Astrocyte of the cerebellum (primary cell): ENCODE data around the gene DCUN1D3.

Source experiments
- DNase-seq: peaks from one replicate; pipeline ENCODE4 v3.0.0-alpha.2; 2011; ENCODE audit warnings: low read depth
- H3K4me3 ChIP-seq: 2 replicates; pipeline ENCODE4 v1.5.1; 2011; ENCODE audit warnings: mild to moderate bottlenecking, low read depth, low read length, moderate library complexity
- in situ Hi-C: cut with HindIII; loops from 2 replicates; pipeline ENCODE4 v1.10.0; 2017; ENCODE audit warnings: low sequenced_read_pairs
- TF ChIP-seq, protein P1 (sequence below): IDR thresholded peaks from 2 replicates; pipeline ENCODE4 v1.5.1; 2012; ENCODE audit warnings: low read length, low read depth, moderate library complexity, mild to moderate bottlenecking; ENCODE audit errors: missing control alignments

DCUN1D3 gene

DNA sequence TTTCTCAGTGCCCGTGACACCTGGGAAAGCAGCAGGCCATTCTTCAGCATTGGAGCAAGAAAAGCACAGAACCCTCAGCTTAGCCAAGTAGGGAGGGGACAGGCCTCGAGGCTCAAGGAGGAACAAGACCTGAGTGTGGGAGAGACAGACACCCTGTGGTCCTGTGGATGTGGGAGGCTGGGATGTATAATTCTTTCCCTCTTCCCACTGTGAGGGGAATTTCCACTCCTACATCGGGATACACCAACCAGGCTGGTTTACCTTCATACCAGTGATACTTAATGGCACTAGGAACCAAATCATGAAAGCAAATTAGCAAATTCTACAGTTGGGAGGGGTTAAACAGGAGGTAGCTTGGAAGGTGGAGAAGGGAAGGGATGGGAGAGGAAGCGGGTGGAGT is 42.1 kb upstream of the DCUN1D3 start:
- H3K4me3 ChIP-seq, result no peak overlapping the region
- no peak for DNase-seq
- TF ChIP-seq, protein P1, sequence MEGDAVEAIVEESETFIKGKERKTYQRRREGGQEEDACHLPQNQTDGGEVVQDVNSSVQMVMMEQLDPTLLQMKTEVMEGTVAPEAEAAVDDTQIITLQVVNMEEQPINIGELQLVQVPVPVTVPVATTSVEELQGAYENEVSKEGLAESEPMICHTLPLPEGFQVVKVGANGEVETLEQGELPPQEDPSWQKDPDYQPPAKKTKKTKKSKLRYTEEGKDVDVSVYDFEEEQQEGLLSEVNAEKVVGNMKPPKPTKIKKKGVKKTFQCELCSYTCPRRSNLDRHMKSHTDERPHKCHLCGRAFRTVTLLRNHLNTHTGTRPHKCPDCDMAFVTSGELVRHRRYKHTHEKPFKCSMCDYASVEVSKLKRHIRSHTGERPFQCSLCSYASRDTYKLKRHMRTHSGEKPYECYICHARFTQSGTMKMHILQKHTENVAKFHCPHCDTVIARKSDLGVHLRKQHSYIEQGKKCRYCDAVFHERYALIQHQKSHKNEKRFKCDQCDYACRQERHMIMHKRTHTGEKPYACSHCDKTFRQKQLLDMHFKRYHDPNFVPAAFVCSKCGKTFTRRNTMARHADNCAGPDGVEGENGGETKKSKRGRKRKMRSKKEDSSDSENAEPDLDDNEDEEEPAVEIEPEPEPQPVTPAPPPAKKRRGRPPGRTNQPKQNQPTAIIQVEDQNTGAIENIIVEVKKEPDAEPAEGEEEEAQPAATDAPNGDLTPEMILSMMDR, result no peak
- in situ Hi-C loops, result no loop called here

DNA sequence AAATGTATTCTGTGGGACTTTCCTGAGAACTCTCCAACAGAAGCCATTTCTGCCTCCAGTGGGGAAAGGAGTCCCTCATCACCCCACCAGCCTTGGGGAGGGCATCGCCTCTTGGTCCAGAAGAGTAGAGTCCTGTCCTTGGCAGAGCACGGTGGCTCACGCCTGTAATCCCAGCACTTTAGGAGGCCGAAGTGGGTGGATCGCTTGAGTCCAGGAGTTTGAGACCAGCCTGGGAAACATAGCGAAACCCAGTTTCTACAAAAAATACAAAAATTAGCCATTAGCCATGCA is 41.4 kb upstream of the DCUN1D3 start:
- H3K4me3 ChIP-seq, result no peak overlapping the region
- DNase-seq, result no peak
- in situ Hi-C loops, result no loop called here
- TF ChIP-seq, protein P1, result no peak

DNA sequence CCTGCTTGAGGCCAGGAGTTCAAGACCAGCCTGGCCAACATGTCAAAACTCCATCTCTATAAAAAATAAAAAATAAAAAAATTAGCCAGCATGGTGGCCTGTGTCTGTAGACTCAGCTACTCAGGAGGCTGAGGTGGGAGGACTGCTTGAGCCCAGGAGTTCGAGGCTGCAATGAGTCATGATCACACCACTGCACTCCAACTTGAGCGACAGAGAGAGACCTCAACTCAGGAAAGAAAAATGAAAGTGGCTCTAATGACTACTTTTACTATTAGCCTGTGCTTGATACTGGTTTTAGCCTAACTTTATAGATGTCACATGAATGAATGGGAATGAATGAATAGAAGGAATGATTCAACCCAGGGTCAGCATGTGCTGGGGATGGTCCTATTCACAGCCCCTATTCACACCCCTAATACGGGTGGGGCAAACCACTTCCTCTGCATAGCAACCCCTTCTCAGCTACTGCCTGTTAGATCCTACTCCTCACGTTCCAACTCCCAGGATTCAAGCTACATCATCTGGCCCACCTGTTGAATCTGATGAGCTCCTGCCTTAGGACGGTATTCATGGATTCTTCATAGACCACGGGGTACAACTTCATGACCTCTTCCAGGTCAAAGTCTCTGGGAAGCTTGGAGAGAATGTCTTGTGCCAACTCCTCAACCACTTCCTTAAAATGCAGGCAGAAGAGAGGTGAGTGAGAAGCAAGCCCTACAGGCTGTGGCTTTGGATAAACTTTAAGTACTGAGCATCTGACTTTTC is 40.9 kb upstream of the DCUN1D3 start:
- in situ Hi-C loops, result no loop called here
- no peak overlapping the region for H3K4me3 ChIP-seq
- TF ChIP-seq, protein P1, result no peak
- no peak for DNase-seq

DNA sequence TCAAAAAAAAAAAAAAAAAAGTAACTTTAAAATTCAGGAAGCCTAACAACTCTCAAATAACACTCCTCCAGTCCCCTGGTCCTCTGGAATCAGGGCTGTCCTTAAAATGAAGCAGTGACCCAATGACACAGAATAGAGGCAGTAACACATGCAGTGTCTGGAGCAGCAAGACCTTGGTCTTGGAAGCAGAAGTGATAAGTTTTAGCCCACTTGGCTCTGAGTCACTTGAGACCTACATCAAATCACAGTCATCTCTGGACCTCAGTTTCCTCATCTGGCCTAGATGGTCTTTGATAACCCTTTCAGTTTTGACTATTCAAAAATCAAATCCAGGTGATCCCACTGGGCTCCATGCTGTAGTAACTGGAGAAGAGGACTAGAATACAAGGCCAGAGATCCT is 39.5 kb upstream of the DCUN1D3 start:
- in situ Hi-C loops, result no loop called here
- DNase-seq, result no peak
- no peak overlapping the region for H3K4me3 ChIP-seq
- TF ChIP-seq, protein P1, result no peak

DNA sequence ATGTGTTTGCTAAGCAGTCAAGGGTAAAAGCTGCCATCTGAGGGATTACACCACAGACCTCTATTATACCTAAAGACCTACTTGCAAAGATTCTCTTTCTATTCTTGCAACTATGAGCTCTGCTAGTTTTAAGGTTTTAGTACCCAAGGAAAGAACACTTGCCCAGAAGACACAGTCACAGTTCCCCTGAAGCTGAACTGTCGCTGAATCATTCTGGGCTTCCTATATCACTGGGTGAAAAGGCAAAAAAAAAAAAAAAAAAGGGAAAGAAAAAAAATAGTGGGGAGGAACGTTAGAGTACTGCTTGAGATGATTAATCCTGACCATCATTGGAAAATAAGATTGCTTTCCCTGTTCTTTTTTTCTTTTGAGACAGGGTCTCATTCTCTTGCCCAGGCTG is 38.3 kb upstream of the DCUN1D3 start:
- no peak for DNase-seq
- in situ Hi-C loops, result no loop called here
- H3K4me3 ChIP-seq, result no peak overlapping the region
- TF ChIP-seq, protein P1, result no peak

DNA sequence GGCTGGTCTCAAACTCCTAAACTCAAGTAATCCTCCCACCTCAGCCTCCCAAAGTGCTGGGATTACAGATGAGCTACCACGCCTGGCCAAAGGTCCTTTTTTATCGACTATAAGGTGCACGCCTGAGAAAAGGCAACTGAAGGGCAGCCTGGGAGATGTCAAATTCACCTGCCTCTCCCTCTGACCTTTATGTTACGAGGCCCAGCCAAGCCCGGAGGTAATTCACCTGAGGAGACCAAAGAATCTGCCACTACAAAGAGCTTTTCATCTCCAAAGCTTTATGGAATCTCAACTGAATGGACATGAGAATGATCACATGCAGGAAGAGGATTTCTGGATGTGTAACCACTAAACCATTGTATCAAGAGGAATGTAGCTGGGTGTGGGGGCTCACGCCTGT is 37.6 kb upstream of the DCUN1D3 start:
- in situ Hi-C loops, result no loop called here
- no peak for DNase-seq
- TF ChIP-seq, protein P1, result no peak
- H3K4me3 ChIP-seq, result no peak overlapping the region
